22Rv1 (cell line): ENCODE measurements around the gene DCC.

Experiments
- H3K27ac ChIP-seq: fragments of 450-650 bp; 2 replicates; pipeline ENCODE4 v1.5.1; 2017
- CTCF ChIP-seq: fragments of 450-650 bp; IDR thresholded peaks from 2 replicates; pipeline ENCODE4 v1.5.1; 2017; ENCODE audit warnings: mild to moderate bottlenecking
- ZFX ChIP-seq: fragments of 450-650 bp; IDR thresholded peaks from 2 replicates; pipeline ENCODE4 v1.6.1; 2017; ENCODE audit warnings: antibody characterized with exemption, borderline replicate concordance

Gene DCC

GRCh38 chr18:52489396-52490306 is 149.7 kb downstream of the DCC start:
- no peak overlapping the region for H3K27ac ChIP-seq
- TF ChIP-seq ZFX (no peak), CTCF (no peak)

GRCh38 chr18:52496426-52496825 is 156.4 kb downstream of the DCC start:
- no peak for TF ChIP-seq CTCF
- no peak for TF ChIP-seq ZFX

GRCh38 chr18:52499016-52499415 is 159.0 kb downstream of the DCC start:
- TF ChIP-seq ZFX (no peak), CTCF (no peak)
- peak overlapping the region; percentile 58 for H3K27ac ChIP-seq

More at GRCh38 chr18:52496426-52496825, 156.4 kb downstream of the DCC start:
- no peak overlapping the region for H3K27ac ChIP-seq

DNA sequence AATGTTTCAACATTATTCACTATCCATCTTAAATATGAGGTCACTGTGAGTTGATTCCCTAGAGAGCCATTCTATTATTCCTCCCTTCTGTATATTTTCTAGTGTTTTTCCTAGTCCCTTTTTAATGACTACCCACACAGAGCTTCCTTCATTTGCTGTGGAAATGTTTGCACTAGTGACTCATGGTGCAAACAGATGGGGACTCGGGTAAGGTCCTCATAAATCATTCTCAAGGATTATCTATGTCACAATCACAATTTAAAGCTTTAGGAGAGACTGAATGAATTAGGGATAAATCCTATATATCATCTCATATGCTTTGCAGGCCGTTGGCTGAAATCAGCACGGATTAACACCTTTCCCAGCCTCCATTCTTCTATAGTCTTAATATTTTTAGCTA is 159.6 kb downstream of the DCC start:
- H3K27ac ChIP-seq, result peak overlapping the region; percentile 58
- TF ChIP-seq CTCF (no peak), ZFX (no peak)

- H3K27ac ChIP-seq, result no peak overlapping the region
- TF ChIP-seq ZFX, result no peak
These were observed 164.6 kb downstream of the DCC start for GRCh38 chr18:52504589-52504988.

DNA sequence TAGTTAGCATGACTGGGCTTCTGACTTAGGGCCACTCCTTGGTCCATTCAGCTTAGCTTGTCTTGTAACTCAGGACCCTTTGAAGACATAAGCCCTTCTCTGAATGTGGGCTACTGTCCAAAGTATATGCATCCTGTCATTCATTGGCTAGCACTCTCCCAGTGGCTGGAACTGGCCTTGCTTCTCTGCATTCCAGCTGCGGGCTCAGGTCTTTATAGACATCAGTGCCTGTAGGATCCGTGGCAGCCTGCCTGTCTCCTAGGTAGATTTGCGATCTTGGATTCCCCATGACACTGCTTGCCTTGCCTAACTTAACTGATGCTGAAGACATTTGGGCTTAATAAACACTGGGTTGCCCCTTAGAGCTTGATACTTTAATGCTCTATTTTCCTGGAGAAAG is 170.1 kb downstream of the DCC start:
- TF ChIP-seq ZFX, result no peak
- no peak for TF ChIP-seq CTCF
- H3K27ac ChIP-seq, result no peak overlapping the region

DNA sequence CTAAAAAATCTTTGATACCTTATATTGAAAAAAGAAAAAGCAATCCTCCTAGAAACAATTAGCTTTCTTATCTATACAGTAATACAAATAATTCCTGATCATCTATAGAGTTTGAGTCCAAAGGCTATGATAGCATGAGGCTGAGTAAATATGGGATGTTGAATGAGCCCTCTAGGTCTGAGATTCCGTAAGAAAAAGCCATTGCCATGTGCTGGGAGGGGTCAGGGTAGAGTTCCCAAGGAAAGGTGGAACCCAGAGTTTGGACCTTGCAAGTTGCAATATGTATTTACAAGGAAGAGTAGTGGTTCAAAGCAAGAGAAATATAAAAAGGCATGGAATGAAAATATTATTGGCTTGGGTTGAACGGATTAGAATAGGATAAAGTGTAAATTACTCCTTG is 178.1 kb downstream of the DCC start:
- TF ChIP-seq ZFX (no peak), CTCF (no peak)
- no peak overlapping the region for H3K27ac ChIP-seq
